ENCODE data around the gene CFAP119. TPM values are rescaled to one million over a fixed set of nuclear protein-coding genes. Genes with fewer than 3 reads are reported as not detected.

CFAP119 gene
- total and polyA plus RNA-seq, 10 of the 15 experiments (the other 5 are each of a cell fraction or from before 2014, with no cell fraction given) = 2.2 to 9.4 (median 4.3) TPM

- TF ChIP-seq NR2C1 (IDR thresholded peaks at IDR 0.05) (no peak), ZZZ3 (IDR thresholded peaks at IDR 0.05; ENCODE audit: control insufficient read depth, insufficient read length, low read depth) (no peak), SMC3 (IDR thresholded peaks at IDR 0.05; ENCODE audit: borderline replicate concordance, low read length) (no peak), KDM1A (IDR thresholded peaks at IDR 0.05; ENCODE audit: borderline replicate concordance) (no peak), YY1 (IDR thresholded peaks at IDR 0.05; ENCODE audit: low read depth, low read length) (0 out of 2 replicates have a peak, but pooled peaks have one; percentile 26), BRCA1 (IDR thresholded peaks at IDR 0.05; ENCODE audit: low read depth, low read length) (no peak), FOXM1 (IDR thresholded peaks at IDR 0.05; ENCODE audit: low read depth, low read length) (no peak)
- ChIA-PET POLR2A (no interaction called here), SMC1A (ENCODE audit: uncharacterized antibody, unreplicated experiment) (interaction anchor here (1.7 kb wide), 1 partner anchor 27 kb away, joined by 3 read pairs; no protein-coding TSS in a partner anchor), RAD21 (ENCODE audit: unreplicated experiment) (no interaction called here), CTCF (interaction anchor here (0.6 kb wide), 1 partner anchor 12 kb away, joined by 3 read pairs; no protein-coding TSS in a partner anchor)
- no peaks in the 10 kb centered on the region for H3K79me2 ChIP-seq (ENCODE audit: control insufficient read depth, insufficient read depth, low read length)
- H3K9me3 ChIP-seq (replicated peaks; ENCODE audit: control insufficient read depth, insufficient read depth, low read length) = no peaks in the 10 kb centered on the region
- peaks cover 0 to 3% of the 10 kb centered on the region in 2 experiments; a peak in 2 of 4 replicates for H3K27me3 ChIP-seq (replicated peaks in 1 of 2; ENCODE audit: control insufficient read depth in 2 of 2, insufficient read depth in 2 of 2, low read length in 1 of 2)
- no TSS peak for BruUV-seq (replicated peaks)
- no peaks in the 10 kb centered on the region for H4K20me1 ChIP-seq (ENCODE audit: control insufficient read depth, insufficient read depth)
- FAIRE-seq (no peak), DNase-seq (ENCODE audit: low read depth, low spot score) (no peak), ATAC-seq (peak; percentile 55)
- H3K4me3 ChIP-seq = no peak overlapping the region; the same call in 1 of the 2 replicates
- no peaks in the 10 kb centered on the region for H3K36me3 ChIP-seq (ENCODE audit: control insufficient read depth in 2 of 2, insufficient read depth in 2 of 2, low read length in 1 of 2)
- H3K4me2 ChIP-seq (ENCODE audit: control insufficient read depth, insufficient read depth) = peak overlapping the region; percentile 59; the same call in 1 of the 2 replicates
- in situ Hi-C loops (cut with MboI) = no loop called here
- no peak overlapping the region for H3K27ac ChIP-seq (ENCODE audit: control insufficient read depth, insufficient read depth)
- no peak overlapping the region; the same call in 1 of the 2 replicates for H2AFZ ChIP-seq (ENCODE audit: control insufficient read depth, low read depth, low read length)
- H3K4me1 ChIP-seq (ENCODE audit: control insufficient read depth, insufficient read depth, low read length) = no peaks in the 10 kb centered on the region
- H3K9ac ChIP-seq (ENCODE audit: control insufficient read depth, insufficient read depth, low read length) = peak overlapping the region; percentile 20; the same call in 1 of the 2 replicates
- intact Hi-C loops (cut with micrococcal nuclease; ENCODE audit: unreplicated experiment) = no loop called here
- WGBS (ENCODE audit: insufficient coverage, insufficient replicate concordance, low lambda C conversion rate, missing lambda C conversion rate) = 33% methylated on average over 23 of the region's 57 CpGs
Observed at GRCh38 chr16:30786115-30786935, 24.5 kb upstream of the CFAP119 start.

Measured in GM12878 (cell line).